H1 (cell line): ENCODE measurements around the gene ASPA. TPM values are rescaled to one million over a fixed set of nuclear protein-coding genes. Genes with fewer than 3 reads are reported as not detected.

Source experiments
- BACH1 ChIP-seq: IDR thresholded peaks from 2 replicates; pipeline ENCODE4 v1.6.1; 2012; ENCODE audit warnings: low read length, improper control_type of control experiment
- CBX8 ChIP-seq: fragments of 300-800, 300-1000 bp; sonication (generic); IDR thresholded peaks from 2 replicates; pipeline ENCODE4 v1.7.1; 2016; ENCODE audit warnings: low read depth, low read length, borderline replicate concordance
- CTBP2 ChIP-seq: IDR thresholded peaks from 2 replicates; pipeline ENCODE4 v1.7.0; 2011; ENCODE audit warnings: borderline replicate concordance, mild to moderate bottlenecking, moderate library complexity, mixed read lengths, low read length; ENCODE audit not compliant: insufficient read depth, insufficient read length
- EP300 ChIP-seq, 2 experiments: IDR thresholded peaks; 1 replicate in 1 of 2; 2 replicates in 1 of 2; pipeline ENCODE4 v1.6.1; 2011 to 2012; ENCODE audit warnings: low read depth in 2 of 2, low read length in 2 of 2, mild to moderate bottlenecking in 2 of 2, borderline replicate concordance in 1 of 2, inconsistent platforms in 1 of 2, moderate library complexity in 1 of 2
- FOSL1 ChIP-seq: IDR thresholded peaks from 2 replicates; pipeline ENCODE4 v1.6.1; 2011; ENCODE audit warnings: mild to moderate bottlenecking, low read depth, low read length, moderate library complexity; ENCODE audit not compliant: insufficient read depth
- HDAC6 ChIP-seq: IDR thresholded peaks from one replicate; pipeline ENCODE4 v1.7.1; 2012; ENCODE audit warnings: low read depth, mild to moderate bottlenecking, inconsistent platforms, low read length, moderate library complexity
- RXRA ChIP-seq: IDR thresholded peaks from 2 replicates; pipeline ENCODE4 v1.6.1; 2011; ENCODE audit warnings: low read depth, mild to moderate bottlenecking, low read length, moderate library complexity; ENCODE audit not compliant: insufficient read depth
- SAP30 ChIP-seq: fragments of 300-600 bp; sonication (generic); IDR thresholded peaks from 2 replicates; pipeline ENCODE4 v1.7.1; 2012; ENCODE audit warnings: low read length, moderate library complexity, mild to moderate bottlenecking, inconsistent platforms; ENCODE audit not compliant: insufficient read depth, insufficient replicate concordance
- SP1 ChIP-seq: IDR thresholded peaks from 2 replicates; pipeline ENCODE4 v1.6.1; 2011; ENCODE audit warnings: low read depth, low read length
- SP2 ChIP-seq: IDR thresholded peaks from 2 replicates; pipeline ENCODE4 v1.6.1; 2012; ENCODE audit warnings: mild to moderate bottlenecking, low read length, inconsistent platforms
- SRF ChIP-seq: IDR thresholded peaks from 2 replicates; pipeline ENCODE4 v1.6.1; 2011; ENCODE audit warnings: mild to moderate bottlenecking, low read depth, low read length, moderate library complexity
- polyA plus RNA-seq, 7 experiments: library from polyadenylated mRNA; depleted of rRNA in 3 of 7; stranded (reverse) in 5 of 7; unstranded in 2 of 7; fragments of >200 nt in 5 of 7; fragments of 200-250 nt in 2 of 7; gene quantifications; 1 replicate in 5 of 7; 2 replicates in 1 of 7; 4 replicates in 1 of 7; pipeline versions ENCODE4 v1.2.1 to v1.2.3, GENCODE V29; 2011 to 2013; ENCODE audit warnings: missing spikeins in 2 of 7, mixed read lengths in 2 of 7
- total RNA-seq: library from RNA; stranded (reverse); fragmentation: NEBNext Ultra II Directional; extraction: Animal tissue kit (Norgen Biotek cat#: 25700); gene quantifications from 2 replicates; pipeline ENCODE4 v1.2.1, GENCODE V29; 2021
- TF ChIP-seq, protein P1 (sequence below): fragments of 300-600 bp; sonication (generic); IDR thresholded peaks from 2 replicates; pipeline ENCODE4 v1.7.1; 2012; ENCODE audit warnings: low read length, moderate library complexity, mild to moderate bottlenecking, inconsistent platforms; ENCODE audit not compliant: insufficient replicate concordance

The ASPA gene
- total and polyA plus RNA-seq, 2 of the 8 experiments (the other 6 are each of a cell fraction or from before 2014, with no cell fraction given), result 0.03 TPM; not detected in 1

- TF ChIP-seq, protein P1, sequence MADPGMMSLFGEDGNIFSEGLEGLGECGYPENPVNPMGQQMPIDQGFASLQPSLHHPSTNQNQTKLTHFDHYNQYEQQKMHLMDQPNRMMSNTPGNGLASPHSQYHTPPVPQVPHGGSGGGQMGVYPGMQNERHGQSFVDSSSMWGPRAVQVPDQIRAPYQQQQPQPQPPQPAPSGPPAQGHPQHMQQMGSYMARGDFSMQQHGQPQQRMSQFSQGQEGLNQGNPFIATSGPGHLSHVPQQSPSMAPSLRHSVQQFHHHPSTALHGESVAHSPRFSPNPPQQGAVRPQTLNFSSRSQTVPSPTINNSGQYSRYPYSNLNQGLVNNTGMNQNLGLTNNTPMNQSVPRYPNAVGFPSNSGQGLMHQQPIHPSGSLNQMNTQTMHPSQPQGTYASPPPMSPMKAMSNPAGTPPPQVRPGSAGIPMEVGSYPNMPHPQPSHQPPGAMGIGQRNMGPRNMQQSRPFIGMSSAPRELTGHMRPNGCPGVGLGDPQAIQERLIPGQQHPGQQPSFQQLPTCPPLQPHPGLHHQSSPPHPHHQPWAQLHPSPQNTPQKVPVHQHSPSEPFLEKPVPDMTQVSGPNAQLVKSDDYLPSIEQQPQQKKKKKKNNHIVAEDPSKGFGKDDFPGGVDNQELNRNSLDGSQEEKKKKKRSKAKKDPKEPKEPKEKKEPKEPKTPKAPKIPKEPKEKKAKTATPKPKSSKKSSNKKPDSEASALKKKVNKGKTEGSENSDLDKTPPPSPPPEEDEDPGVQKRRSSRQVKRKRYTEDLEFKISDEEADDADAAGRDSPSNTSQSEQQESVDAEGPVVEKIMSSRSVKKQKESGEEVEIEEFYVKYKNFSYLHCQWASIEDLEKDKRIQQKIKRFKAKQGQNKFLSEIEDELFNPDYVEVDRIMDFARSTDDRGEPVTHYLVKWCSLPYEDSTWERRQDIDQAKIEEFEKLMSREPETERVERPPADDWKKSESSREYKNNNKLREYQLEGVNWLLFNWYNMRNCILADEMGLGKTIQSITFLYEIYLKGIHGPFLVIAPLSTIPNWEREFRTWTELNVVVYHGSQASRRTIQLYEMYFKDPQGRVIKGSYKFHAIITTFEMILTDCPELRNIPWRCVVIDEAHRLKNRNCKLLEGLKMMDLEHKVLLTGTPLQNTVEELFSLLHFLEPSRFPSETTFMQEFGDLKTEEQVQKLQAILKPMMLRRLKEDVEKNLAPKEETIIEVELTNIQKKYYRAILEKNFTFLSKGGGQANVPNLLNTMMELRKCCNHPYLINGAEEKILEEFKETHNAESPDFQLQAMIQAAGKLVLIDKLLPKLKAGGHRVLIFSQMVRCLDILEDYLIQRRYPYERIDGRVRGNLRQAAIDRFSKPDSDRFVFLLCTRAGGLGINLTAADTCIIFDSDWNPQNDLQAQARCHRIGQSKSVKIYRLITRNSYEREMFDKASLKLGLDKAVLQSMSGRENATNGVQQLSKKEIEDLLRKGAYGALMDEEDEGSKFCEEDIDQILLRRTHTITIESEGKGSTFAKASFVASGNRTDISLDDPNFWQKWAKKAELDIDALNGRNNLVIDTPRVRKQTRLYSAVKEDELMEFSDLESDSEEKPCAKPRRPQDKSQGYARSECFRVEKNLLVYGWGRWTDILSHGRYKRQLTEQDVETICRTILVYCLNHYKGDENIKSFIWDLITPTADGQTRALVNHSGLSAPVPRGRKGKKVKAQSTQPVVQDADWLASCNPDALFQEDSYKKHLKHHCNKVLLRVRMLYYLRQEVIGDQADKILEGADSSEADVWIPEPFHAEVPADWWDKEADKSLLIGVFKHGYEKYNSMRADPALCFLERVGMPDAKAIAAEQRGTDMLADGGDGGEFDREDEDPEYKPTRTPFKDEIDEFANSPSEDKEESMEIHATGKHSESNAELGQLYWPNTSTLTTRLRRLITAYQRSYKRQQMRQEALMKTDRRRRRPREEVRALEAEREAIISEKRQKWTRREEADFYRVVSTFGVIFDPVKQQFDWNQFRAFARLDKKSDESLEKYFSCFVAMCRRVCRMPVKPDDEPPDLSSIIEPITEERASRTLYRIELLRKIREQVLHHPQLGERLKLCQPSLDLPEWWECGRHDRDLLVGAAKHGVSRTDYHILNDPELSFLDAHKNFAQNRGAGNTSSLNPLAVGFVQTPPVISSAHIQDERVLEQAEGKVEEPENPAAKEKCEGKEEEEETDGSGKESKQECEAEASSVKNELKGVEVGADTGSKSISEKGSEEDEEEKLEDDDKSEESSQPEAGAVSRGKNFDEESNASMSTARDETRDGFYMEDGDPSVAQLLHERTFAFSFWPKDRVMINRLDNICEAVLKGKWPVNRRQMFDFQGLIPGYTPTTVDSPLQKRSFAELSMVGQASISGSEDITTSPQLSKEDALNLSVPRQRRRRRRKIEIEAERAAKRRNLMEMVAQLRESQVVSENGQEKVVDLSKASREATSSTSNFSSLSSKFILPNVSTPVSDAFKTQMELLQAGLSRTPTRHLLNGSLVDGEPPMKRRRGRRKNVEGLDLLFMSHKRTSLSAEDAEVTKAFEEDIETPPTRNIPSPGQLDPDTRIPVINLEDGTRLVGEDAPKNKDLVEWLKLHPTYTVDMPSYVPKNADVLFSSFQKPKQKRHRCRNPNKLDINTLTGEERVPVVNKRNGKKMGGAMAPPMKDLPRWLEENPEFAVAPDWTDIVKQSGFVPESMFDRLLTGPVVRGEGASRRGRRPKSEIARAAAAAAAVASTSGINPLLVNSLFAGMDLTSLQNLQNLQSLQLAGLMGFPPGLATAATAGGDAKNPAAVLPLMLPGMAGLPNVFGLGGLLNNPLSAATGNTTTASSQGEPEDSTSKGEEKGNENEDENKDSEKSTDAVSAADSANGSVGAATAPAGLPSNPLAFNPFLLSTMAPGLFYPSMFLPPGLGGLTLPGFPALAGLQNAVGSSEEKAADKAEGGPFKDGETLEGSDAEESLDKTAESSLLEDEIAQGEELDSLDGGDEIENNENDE, result no peak
- no peak for TF ChIP-seq SP1
- TF ChIP-seq HDAC6, result no peak
- no peak for TF ChIP-seq CTBP2
- TF ChIP-seq BACH1, result no peak
- TF ChIP-seq EP300 (IDR thresholded peaks at IDR 0.05; ENCODE audit: borderline replicate concordance in 1 of 2, low read depth in 2 of 2, low read length in 2 of 2), result no peak
- no peak for TF ChIP-seq SRF
- TF ChIP-seq CBX8, result no peak
- no peak for TF ChIP-seq FOSL1
- no peak for TF ChIP-seq SP2
- no peak for TF ChIP-seq SAP30
- no peak for TF ChIP-seq RXRA
Measured at GRCh38 chr17:3524024-3524423, 48.2 kb downstream of the ASPA start (continued).
